ENCODE results near the gene SSBP4.

SSBP4 gene

DNA sequence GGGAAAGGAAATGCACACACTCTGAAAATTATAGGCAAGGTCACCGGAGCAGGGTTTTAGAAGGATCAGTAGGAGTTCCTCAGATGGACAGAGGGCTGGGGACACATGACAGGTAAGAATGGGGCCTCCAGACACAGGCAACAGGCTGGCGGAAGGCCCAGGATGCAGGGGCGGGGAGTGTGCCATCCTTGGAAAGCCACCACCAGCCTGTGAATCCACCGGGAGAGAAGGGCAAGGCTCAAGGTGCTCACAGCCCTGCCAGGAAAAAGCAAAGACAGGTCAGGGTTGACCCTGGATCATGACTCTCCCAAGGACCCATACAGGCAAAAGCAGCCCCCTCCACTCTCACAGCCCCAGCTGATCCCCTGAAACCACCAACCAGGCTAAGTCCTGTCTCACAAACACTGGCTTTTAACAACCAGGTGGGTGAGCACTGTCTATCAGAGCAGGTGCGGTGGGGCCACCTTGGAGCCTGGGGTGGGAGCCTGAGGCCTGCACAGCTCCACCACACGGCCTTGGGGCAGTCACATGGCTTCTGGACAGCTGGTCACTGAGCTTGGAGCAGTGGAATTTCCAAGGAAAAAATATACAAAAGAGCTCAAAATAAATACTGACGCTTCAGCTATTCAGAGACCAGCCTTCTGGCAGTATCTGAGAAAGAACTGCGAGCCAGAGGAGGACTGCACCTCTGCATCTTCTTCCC, 54.0 kb downstream of the SSBP4 start:
- DNase-seq, result no peak

GRCh38 chr19:18473706-18474087, 54.5 kb downstream of the SSBP4 start:
- no peak for DNase-seq

DNA sequence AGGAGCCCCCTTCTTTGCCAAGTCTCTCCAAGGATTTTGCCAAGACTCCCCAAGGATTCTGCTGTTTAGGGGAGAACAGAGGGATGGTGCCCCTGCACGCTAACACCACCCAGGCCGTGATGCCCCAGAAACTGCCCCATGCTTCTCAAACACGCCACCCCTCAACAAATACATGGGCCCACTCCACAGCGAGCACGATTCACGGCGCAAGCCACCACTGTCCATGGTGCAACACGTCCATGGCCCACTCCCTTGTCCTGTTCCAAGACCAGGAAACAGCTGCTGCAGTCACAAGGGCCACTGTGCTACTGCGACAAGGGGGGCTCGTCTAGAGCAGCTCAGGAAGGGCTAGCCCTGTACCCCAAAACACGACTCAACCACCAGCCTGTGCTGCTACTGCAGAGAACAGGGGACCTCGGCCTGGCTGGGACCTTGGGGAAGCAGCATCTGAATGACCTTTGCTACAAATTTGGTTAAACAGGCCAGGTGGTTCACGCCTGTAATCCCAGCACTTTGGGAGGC, 55.2 kb downstream of the SSBP4 start:
- DNase-seq, result no peak

DNA sequence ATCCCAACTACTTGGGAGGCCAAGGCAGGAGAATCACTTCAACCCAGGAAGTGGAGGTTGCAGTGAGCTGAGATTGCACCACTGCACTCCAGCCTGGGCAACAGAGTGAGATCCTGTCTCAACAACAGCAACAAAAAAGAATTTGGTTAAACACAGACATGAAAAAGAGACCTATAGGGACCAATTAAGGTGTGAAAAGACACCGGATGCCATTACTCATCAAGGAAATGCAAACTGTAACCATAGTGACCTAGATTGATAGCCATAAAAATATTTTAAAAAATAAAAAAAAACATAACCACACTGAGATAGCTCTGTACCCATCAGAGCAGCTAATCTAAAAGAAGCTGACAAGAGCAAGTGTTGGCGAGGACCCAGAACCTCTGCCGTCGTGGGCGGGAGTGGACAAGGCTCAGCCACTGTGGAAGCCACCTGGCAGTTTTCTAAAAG, 55.8 kb downstream of the SSBP4 start:
- no peak for DNase-seq

DNA sequence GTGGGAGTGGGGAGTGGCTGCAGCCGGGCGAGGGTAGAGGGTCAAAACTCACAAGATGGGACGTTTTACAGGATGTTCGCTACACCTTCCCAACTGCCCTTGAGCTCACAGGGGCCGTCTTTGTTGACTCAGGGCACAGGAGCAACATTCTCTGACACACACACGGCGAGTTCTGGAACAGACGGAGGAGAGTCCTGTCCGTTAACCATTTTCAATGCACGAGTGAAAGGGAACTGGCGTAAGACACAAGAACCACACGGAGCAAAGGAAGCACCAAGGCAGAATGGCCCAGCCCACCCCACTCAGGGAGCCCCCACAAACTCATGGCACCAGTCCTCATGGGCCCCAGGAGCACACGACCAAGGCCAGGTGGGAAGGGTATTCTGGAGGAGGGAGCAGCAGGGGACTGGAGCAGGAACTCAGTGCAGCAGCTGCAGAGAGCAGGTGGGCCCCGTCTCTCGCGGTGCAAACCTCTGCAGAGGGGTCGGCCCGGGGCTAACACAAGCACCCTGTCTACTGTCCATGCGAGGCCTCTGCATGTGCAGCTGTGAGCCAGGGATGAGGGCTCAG, 56.6 kb downstream of the SSBP4 start:
- DNase-seq, result no peak

GRCh38 chr19:18476507-18477041, 57.4 kb downstream of the SSBP4 start:
- no peak for DNase-seq

- DNase-seq, result peak in 1 of 2 donors; percentile 37
These were observed 58.0 kb downstream of the SSBP4 start for GRCh38 chr19:18477042-18477779.

GRCh38 chr19:18477974-18478373, 58.8 kb downstream of the SSBP4 start:
- no peak for DNase-seq

DNA sequence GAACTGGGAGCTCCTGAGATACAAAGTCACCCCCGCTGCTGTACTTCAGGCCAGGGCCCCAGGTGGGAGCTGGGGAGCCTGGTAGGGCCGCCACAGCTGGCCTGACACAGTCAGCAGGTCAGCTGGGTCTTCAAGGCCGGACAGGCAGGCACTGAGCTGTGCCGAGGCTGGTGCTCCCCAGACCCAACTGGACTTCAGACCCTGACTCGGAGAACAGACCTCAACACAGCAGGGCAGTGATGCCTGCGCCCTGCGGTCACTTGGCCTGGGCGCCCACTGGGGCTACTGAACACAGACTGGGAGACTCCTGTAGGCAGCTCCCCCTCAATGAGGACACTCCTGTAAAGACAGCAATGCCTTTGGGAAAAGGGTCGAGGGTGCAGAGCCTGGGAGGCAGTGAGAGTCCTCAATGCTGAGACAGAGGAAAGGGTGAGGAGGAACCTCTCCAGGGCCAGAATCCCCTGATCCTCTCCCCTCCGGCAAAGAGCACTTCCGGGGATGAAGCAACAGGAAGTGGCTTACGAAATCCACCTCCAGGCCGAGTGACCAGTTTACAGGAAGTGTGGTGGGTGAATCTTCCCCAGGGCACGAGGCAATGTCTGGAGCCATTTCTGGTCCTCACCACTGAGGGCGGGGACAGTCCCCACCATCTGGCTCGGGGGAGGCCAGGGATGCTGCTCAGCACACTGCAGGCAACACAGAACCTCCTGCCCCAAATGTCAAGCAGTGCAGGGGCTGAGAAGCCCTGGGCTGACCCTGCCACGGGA, 59.5 kb downstream of the SSBP4 start:
- DNase-seq, result peak; percentile 98 to 99

GRCh38 chr19:18480006-18480691, 61.0 kb downstream of the SSBP4 start:
- peak; percentile 35 to 44 for DNase-seq

- DNase-seq, result peak in 1 of 2 donors; percentile 49
These were observed 62.5 kb downstream of the SSBP4 start for GRCh38 chr19:18481505-18482222.

DNA sequence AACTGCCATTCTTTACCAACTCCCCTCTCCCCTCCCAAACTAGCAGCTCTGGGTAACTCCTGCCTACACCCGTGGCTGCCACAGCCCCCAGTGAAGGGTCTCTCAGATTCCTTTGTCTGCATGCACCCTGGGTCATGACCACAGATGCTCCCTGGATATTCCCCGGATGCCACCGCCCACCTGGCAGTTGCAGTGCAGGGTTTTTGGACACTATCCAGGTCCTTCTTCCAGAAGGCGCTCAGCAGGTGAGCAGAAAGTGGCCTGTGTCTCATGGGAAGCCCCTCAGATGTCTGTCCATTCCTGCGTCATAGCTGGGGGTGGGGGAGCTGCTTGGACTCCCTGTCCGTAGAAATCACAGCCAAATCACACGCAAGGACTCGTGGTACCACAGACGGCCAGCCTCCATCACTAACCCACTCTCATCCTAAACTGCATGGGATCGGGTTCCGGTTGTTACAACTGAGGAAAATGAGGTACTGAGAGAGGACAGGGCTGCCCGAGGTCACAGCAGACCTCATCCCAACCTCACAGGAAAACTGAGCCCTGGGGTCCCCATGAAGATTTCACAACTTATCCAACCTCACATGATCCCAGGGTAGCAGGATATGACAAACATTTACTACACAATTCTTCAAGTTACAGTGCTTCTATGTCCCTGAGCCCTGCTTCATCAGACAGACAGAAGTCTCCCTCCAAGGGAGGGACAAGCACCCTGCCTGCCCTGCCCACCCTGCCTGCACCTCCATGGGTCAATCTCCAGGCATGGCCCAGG, 64.1 kb downstream of the SSBP4 start:
- DNase-seq, result peak in 1 of 2 donors; percentile 36

Data from inflammatory macrophage (primary cell).